Liver (tissue), 3 donors: ENCODE data around the gene USH1G.
"Not testable (repeated sequence)": the region's sequence is repeated elsewhere in the genome, so short reads cannot be mapped to it uniquely, and the experiment has no call there.

Experiments
- ATF3 ChIP-seq: IDR thresholded peaks from 2 replicates; pipeline ENCODE4 v1.6.1; 2016; ENCODE audit warnings: antibody characterized with exemption
- EGR1 ChIP-seq, 2 donors: IDR thresholded peaks; 2 replicates each; pipeline ENCODE4 v1.6.1; 2016 to 2018; ENCODE audit warnings: antibody characterized with exemption in 2 of 2, low read depth in 2 of 2
- FOXA1 ChIP-seq: IDR thresholded peaks from 2 replicates; pipeline ENCODE4 v1.6.1; 2016; ENCODE audit warnings: antibody characterized with exemption
- GABPA ChIP-seq, 2 donors: IDR thresholded peaks in 1 of 2; conservative IDR thresholded peaks in 1 of 2; 2 replicates each; pipeline ENCODE4 v1.6.1; 2016; ENCODE audit warnings: antibody characterized with exemption in 2 of 2, mild to moderate bottlenecking in 1 of 2, moderate library complexity in 1 of 2
- RAD21 ChIP-seq, 2 donors: IDR thresholded peaks; 2 replicates each; pipeline ENCODE4 v1.6.1; 2016; ENCODE audit warnings: antibody characterized with exemption in 2 of 2, mild to moderate bottlenecking in 2 of 2
- RXRA ChIP-seq, 2 donors: IDR thresholded peaks; 2 replicates each; pipeline ENCODE4 v1.6.1; 2017 to 2018; ENCODE audit warnings: antibody characterized with exemption in 2 of 2, mild to moderate bottlenecking in 1 of 2
- SP1 ChIP-seq: IDR thresholded peaks from 2 replicates; pipeline ENCODE4 v1.6.1; 2018; ENCODE audit warnings: antibody characterized with exemption, mild to moderate bottlenecking
- YY1 ChIP-seq: IDR thresholded peaks from 2 replicates; pipeline ENCODE4 v1.6.1; 2016; ENCODE audit warnings: antibody characterized with exemption, mild to moderate bottlenecking
- TF ChIP-seq, protein P1 (sequence below): fragments of 150-350 bp; IDR thresholded peaks from 2 replicates; pipeline ENCODE4 v1.5.1; 2017; ENCODE audit warnings: improper control_type of control experiment, low read depth, low read length; ENCODE audit not compliant: missing input control
- TF ChIP-seq, protein P2 (sequence below): IDR thresholded peaks from 2 replicates; pipeline ENCODE4 v1.6.1; 2016; ENCODE audit warnings: antibody characterized with exemption
- TF ChIP-seq, protein P3 (sequence below): IDR thresholded peaks from 2 replicates; pipeline ENCODE4 v1.6.1; 2016; ENCODE audit warnings: antibody characterized with exemption, mild to moderate bottlenecking
- TF ChIP-seq, protein P4 (sequence below): IDR thresholded peaks from 2 replicates; pipeline ENCODE4 v1.6.1; 2016; ENCODE audit warnings: antibody characterized with exemption
- donor health status: healthy.
- donor health status: healthy.

GRCh38 chr17:74911423-74911822 is 11.6 kb downstream of the USH1G start:
- TF ChIP-seq, protein P1, sequence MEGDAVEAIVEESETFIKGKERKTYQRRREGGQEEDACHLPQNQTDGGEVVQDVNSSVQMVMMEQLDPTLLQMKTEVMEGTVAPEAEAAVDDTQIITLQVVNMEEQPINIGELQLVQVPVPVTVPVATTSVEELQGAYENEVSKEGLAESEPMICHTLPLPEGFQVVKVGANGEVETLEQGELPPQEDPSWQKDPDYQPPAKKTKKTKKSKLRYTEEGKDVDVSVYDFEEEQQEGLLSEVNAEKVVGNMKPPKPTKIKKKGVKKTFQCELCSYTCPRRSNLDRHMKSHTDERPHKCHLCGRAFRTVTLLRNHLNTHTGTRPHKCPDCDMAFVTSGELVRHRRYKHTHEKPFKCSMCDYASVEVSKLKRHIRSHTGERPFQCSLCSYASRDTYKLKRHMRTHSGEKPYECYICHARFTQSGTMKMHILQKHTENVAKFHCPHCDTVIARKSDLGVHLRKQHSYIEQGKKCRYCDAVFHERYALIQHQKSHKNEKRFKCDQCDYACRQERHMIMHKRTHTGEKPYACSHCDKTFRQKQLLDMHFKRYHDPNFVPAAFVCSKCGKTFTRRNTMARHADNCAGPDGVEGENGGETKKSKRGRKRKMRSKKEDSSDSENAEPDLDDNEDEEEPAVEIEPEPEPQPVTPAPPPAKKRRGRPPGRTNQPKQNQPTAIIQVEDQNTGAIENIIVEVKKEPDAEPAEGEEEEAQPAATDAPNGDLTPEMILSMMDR = not testable (repeated sequence)
- TF ChIP-seq RAD21 (IDR thresholded peaks at IDR 0.05); YY1; GABPA (IDR thresholded peaks at IDR 0.05 in 1 of 2, conservative IDR thresholded peaks at IDR 0.05 in 1 of 2); ATF3; SP1; FOXA1; RXRA (IDR thresholded peaks at IDR 0.05); EGR1 (IDR thresholded peaks at IDR 0.05; ENCODE audit: low read depth in 2 of 2): not testable (repeated sequence)
- TF ChIP-seq, protein P2, sequence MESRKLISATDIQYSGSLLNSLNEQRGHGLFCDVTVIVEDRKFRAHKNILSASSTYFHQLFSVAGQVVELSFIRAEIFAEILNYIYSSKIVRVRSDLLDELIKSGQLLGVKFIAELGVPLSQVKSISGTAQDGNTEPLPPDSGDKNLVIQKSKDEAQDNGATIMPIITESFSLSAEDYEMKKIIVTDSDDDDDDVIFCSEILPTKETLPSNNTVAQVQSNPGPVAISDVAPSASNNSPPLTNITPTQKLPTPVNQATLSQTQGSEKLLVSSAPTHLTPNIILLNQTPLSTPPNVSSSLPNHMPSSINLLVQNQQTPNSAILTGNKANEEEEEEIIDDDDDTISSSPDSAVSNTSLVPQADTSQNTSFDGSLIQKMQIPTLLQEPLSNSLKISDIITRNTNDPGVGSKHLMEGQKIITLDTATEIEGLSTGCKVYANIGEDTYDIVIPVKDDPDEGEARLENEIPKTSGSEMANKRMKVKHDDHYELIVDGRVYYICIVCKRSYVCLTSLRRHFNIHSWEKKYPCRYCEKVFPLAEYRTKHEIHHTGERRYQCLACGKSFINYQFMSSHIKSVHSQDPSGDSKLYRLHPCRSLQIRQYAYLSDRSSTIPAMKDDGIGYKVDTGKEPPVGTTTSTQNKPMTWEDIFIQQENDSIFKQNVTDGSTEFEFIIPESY = not testable (repeated sequence)
- TF ChIP-seq, protein P3, sequence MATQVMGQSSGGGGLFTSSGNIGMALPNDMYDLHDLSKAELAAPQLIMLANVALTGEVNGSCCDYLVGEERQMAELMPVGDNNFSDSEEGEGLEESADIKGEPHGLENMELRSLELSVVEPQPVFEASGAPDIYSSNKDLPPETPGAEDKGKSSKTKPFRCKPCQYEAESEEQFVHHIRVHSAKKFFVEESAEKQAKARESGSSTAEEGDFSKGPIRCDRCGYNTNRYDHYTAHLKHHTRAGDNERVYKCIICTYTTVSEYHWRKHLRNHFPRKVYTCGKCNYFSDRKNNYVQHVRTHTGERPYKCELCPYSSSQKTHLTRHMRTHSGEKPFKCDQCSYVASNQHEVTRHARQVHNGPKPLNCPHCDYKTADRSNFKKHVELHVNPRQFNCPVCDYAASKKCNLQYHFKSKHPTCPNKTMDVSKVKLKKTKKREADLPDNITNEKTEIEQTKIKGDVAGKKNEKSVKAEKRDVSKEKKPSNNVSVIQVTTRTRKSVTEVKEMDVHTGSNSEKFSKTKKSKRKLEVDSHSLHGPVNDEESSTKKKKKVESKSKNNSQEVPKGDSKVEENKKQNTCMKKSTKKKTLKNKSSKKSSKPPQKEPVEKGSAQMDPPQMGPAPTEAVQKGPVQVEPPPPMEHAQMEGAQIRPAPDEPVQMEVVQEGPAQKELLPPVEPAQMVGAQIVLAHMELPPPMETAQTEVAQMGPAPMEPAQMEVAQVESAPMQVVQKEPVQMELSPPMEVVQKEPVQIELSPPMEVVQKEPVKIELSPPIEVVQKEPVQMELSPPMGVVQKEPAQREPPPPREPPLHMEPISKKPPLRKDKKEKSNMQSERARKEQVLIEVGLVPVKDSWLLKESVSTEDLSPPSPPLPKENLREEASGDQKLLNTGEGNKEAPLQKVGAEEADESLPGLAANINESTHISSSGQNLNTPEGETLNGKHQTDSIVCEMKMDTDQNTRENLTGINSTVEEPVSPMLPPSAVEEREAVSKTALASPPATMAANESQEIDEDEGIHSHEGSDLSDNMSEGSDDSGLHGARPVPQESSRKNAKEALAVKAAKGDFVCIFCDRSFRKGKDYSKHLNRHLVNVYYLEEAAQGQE = not testable (repeated sequence)
- TF ChIP-seq, protein P4, sequence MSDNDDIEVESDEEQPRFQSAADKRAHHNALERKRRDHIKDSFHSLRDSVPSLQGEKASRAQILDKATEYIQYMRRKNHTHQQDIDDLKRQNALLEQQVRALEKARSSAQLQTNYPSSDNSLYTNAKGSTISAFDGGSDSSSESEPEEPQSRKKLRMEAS = not testable (repeated sequence)
